ENCODE data around the gene IMMT. TPM values are rescaled to one million over a fixed set of nuclear protein-coding genes. Genes with fewer than 3 reads are reported as not detected.
"Not testable (repeated sequence)": the region's sequence is repeated elsewhere in the genome, so short reads cannot be mapped to it uniquely, and the experiment has no call there.

IMMT gene
- total and polyA plus RNA-seq, 2 donors, result 50.5 to 62.6 TPM

DNA sequence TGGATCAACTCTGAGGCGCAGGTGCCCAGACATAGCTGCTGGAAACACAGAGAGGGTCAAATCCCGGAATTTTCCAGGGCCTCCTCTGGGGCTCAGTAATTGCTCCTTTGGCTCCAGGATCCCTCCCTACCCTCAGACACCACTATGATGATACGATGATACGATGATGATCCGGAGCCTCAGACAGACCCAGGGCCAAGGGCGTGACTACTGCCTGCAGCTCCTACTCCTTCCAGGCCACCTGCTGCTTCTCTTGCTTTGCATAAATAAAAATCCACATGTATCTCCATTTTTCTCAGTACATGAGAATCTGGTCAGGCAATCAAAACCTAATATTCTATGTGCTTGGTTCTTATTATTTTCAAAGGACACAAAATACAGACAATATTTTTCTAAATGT, 37.6 kb upstream of the IMMT start:
- Histone ChIP-seq H3K4me1 (ENCODE audit: insufficient read depth) (no peaks in the 10 kb centered on the region), H3K4me3 (ENCODE audit: low read depth, low read length) (no peak overlapping the region), H3K36me3 (ENCODE audit: insufficient read depth) (no peaks in the 10 kb centered on the region), H3K27ac (ENCODE audit: low read depth) (no peak overlapping the region)
- DNase-seq (ENCODE audit: extremely low spot score), result no peak
- 81% methylated on average over 6 of the region's 6 CpGs for WGBS

DNA sequence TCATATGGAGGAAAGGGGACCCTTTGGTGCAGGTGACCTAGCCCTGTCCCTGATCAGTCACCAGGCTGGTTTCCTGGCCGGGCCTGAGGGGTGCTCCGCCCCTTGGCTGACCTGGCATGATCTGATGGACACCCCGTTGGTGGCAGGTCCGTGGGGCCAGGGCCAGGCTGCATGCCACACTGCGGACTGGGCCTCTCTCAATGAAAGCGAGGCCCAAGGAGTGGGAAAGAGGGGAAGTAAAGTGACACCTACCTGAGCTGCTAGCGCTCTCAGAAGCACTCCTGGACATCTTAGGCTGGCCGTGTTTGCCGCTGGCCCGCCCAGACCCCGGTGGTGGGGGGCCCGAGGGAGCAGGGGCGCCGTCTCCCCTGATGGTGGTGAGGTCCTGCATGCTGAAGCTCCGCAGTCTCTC, 37.1 kb upstream of the IMMT start:
- no peak overlapping the region for H3K4me3 ChIP-seq (ENCODE audit: low read depth, low read length)
- DNase-seq (ENCODE audit: extremely low spot score), result no peak
- 89% methylated on average over 15 of the region's 15 CpGs for WGBS
- H3K4me1 ChIP-seq (ENCODE audit: insufficient read depth), result no peaks in the 10 kb centered on the region
- no peak overlapping the region for H3K27ac ChIP-seq (ENCODE audit: low read depth)
- H3K36me3 ChIP-seq (ENCODE audit: insufficient read depth), result no peaks in the 10 kb centered on the region

DNA sequence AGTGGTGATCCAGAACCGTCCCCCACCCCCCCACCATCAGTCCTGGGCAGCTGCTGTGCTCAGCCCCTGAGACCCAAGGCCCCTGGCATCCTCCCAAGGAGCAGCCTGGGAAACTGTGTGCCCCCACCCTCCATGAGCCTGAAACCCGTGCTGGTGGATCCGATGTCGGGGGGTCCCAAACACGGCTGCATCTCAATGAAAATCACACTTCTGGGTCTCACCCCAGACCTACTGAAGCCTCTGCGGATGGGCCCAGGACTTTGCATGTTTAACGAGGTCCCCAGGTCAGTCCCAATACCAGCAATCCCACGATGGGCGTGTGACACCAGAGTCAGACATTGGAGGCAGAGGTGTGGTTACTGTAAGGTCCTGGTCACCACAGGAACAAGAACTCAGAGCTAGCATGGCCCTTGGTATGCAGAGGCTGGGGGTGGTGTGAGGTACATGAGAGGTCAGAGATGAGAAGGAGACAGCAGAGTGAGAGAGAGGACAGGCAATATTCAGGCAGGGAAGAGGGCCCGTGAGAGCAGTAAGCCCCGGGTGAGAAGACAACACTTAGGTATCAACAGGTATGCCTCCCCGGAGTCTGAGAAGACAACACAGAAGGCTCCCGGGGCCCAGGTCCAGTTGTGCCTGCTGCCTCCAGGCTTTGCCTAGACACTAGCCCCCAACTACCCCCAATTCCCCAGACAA, 36.6 kb upstream of the IMMT start:
- no peak overlapping the region for H3K27ac ChIP-seq (ENCODE audit: low read depth)
- H3K4me3 ChIP-seq (ENCODE audit: low read depth, low read length), result no peak overlapping the region
- no peaks in the 10 kb centered on the region for H3K4me1 ChIP-seq (ENCODE audit: insufficient read depth)
- 81% methylated on average over 13 of the region's 13 CpGs for WGBS
- H3K36me3 ChIP-seq (ENCODE audit: insufficient read depth), result no peaks in the 10 kb centered on the region
- no peak for DNase-seq (ENCODE audit: extremely low spot score)

GRCh38 chr2:86230961-86231360, 35.7 kb upstream of the IMMT start:
- Histone ChIP-seq H3K4me1 (ENCODE audit: insufficient read depth) (no peaks in the 10 kb centered on the region), H3K27ac (ENCODE audit: low read depth) (no peak overlapping the region), H3K4me3 (ENCODE audit: low read depth, low read length) (no peak overlapping the region), H3K36me3 (ENCODE audit: insufficient read depth) (no peaks in the 10 kb centered on the region)
- DNase-seq (ENCODE audit: extremely low spot score), result no peak
- 78% methylated on average over 5 of the region's 5 CpGs for WGBS

DNA sequence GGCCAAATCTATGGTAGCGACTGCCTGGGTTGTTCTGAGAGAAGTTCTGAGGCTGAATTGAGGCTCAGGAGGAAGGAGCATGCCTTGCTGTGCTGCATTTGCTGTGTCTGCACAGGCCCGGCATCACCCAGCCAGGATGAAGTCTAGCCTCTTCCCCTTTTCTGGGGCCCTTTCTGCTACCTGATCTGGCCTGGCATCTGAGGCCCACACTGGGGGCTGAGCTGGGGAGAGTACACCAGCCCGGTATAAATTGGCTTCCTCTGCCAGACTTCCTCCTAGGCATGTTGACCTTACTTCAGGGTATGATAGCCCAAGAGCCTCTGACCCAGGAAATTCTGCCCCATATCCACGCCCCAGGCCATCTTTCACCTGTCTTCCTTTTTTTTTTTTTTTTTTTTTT, 34.0 kb upstream of the IMMT start:
- no peaks in the 10 kb centered on the region for H3K36me3 ChIP-seq (ENCODE audit: insufficient read depth)
- H3K4me3 ChIP-seq (ENCODE audit: low read depth, low read length), result no peak overlapping the region
- no peaks in the 10 kb centered on the region for H3K4me1 ChIP-seq (ENCODE audit: insufficient read depth)
- no peak for DNase-seq (ENCODE audit: extremely low spot score)
- H3K27ac ChIP-seq (ENCODE audit: low read depth), result no peak overlapping the region
- WGBS, result 65% methylated on average over 4 of the region's 4 CpGs

DNA sequence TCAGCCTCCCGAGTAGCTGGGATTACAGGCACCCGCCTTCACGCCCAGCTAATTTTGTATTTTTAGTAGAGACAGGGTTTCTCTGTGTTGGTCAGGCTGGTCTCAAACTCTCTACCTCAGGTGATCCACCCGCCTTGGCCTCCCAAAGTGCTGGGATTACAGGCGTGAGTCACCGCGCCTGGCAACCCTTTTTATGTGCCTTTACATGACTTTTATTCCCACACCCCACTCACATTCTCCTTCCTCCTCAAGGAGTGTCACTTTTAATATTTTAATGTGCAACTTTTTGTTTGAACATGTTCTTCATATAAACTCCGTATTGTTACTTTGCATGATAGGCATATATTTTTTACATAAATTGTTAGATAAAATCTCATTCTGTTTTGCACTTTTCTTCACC, 33.3 kb upstream of the IMMT start:
- DNase-seq (ENCODE audit: extremely low spot score); H3K4me3 ChIP-seq (ENCODE audit: low read depth, low read length); H3K36me3 ChIP-seq (ENCODE audit: insufficient read depth); H3K4me1 ChIP-seq (ENCODE audit: insufficient read depth); H3K27ac ChIP-seq (ENCODE audit: low read depth): not testable (repeated sequence)
- WGBS, result 88% methylated on average over 8 of the region's 8 CpGs

- 94% methylated on average over 2 of the region's 2 CpGs for WGBS
- no peak for DNase-seq (ENCODE audit: extremely low spot score)
- Histone ChIP-seq H3K36me3 (ENCODE audit: insufficient read depth) (no peaks in the 10 kb centered on the region), H3K4me3 (ENCODE audit: low read depth, low read length) (no peak overlapping the region), H3K27ac (ENCODE audit: low read depth) (no peak overlapping the region), H3K4me1 (ENCODE audit: insufficient read depth) (no peaks in the 10 kb centered on the region)
These were observed 32.4 kb upstream of the IMMT start for GRCh38 chr2:86227685-86228084.

DNA sequence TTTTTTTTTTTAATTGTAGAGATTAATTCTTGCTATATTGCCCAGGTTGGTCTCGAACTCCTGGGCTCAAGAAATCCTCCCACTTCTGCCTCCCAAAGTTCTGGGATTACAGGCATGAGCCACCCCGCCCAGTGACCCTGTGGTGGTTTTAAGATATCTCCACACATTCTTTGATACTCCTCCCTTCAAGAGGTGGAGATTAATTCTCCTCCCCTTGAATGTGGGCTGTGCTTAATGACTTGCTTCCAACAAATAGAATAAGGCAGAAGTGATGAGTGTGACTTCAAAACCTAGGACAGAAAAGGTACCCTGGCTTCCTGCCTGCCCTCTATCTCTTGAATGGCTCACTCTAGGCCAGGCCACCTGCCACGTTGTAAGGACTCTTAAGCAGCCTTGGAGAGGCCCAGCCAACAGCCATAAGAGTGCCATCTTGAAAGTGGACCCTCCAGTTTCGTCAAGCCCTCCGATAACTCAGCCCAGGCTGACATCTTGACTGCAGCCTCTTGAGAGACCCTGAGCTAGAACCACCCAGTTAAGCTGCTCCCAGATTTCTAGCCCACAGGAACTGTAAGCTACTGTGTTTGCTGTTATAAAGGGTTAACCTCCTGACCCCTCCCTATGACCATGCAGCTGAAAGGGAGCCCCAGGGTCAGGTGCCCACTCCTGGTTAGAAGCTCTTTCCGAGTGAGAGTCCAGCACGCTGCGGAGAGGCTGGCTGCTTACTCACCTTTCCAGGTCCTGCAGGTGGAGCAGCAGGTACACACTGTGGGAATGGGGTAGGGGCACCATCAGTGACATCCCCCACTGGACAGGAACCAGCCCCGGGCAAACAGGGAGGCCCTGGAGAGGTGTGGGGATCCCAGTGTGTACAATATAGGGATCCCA, 31.6 kb upstream of the IMMT start:
- no peaks in the 10 kb centered on the region for H3K36me3 ChIP-seq (ENCODE audit: insufficient read depth)
- no peaks in the 10 kb centered on the region for H3K4me1 ChIP-seq (ENCODE audit: insufficient read depth)
- no peak overlapping the region for H3K4me3 ChIP-seq (ENCODE audit: low read depth, low read length)
- 88% methylated on average over 9 of the region's 9 CpGs for WGBS
- no peak for DNase-seq (ENCODE audit: extremely low spot score)
- H3K27ac ChIP-seq (ENCODE audit: low read depth), result no peak overlapping the region

DNA sequence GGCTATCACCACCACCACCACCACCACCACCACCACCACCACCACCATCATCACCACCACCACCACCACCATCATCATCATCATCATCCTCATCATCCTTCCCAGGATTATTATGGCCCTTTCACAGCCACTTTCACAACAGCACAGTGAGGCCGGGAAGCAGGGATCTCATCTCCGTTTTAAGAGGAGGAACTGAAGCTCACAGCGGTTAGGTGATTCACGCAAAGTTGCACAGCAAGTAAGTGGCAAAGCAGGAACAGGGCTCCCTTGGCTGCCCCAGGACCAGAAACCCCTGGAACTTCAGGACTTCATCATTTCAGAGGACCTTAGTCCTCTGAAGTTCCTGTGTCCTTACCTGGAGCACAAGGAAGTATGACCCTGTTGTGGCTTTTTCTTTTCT, 30.8 kb upstream of the IMMT start:
- no peaks in the 10 kb centered on the region for H3K4me1 ChIP-seq (ENCODE audit: insufficient read depth)
- WGBS, result 81% methylated on average over 4 of the region's 4 CpGs
- H3K36me3 ChIP-seq (ENCODE audit: insufficient read depth), result no peaks in the 10 kb centered on the region
- H3K4me3 ChIP-seq (ENCODE audit: low read depth, low read length), result no peak overlapping the region
- no peak for DNase-seq (ENCODE audit: extremely low spot score)
- H3K27ac ChIP-seq (ENCODE audit: low read depth), result no peak overlapping the region

- H3K27ac ChIP-seq (ENCODE audit: low read depth), result no peak overlapping the region
- no peak for DNase-seq (ENCODE audit: extremely low spot score)
- no peaks in the 10 kb centered on the region for H3K36me3 ChIP-seq (ENCODE audit: insufficient read depth)
- H3K4me3 ChIP-seq (ENCODE audit: low read depth, low read length), result no peak overlapping the region
- 20% methylated on average over 6 of the region's 6 CpGs for WGBS
- H3K4me1 ChIP-seq (ENCODE audit: insufficient read depth), result no peaks in the 10 kb centered on the region
These were observed 30.3 kb upstream of the IMMT start for GRCh38 chr2:86225581-86225980.

- Histone ChIP-seq H3K36me3 (ENCODE audit: insufficient read depth) (no peaks in the 10 kb centered on the region), H3K4me1 (ENCODE audit: insufficient read depth) (no peaks in the 10 kb centered on the region), H3K4me3 (ENCODE audit: low read depth, low read length) (no peak overlapping the region), H3K27ac (ENCODE audit: low read depth) (no peak overlapping the region)
- DNase-seq (ENCODE audit: extremely low spot score), result no peak
- WGBS, result 71% methylated on average over 9 of the region's 9 CpGs
These were observed 29.5 kb upstream of the IMMT start for GRCh38 chr2:86224645-86225355.

DNA sequence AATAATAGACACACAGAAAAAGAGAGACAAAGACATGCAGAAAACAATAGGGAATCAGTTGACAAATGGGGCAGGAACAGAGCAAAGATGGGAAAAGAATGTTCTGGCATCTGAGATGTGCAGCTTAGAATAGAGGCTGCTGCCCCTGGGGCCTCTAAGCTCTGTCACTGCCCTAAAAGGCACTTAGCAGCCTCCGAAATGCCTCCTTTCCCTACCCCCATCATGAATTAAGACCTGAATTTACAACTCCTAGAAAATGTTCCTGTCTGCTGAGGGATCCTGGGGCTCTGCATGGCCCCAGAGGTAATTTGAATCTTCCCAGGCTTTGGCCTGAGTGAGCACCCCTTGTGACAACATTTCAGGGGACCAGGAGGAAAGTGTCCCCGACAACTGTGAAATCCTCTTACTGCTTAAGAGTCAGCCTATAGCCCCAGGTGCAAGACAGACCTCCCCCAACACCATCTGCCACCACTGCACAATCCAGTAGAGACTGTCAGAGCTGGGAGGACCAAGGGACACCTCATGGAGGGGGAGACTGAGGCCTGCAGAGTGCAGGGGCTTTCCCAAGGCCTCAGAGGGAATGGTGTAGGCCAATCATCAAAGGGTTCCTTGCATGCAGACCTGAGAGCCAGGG, 28.8 kb upstream of the IMMT start:
- DNase-seq (ENCODE audit: extremely low spot score), result no peak
- Histone ChIP-seq H3K4me3 (ENCODE audit: low read depth, low read length) (no peak overlapping the region), H3K27ac (ENCODE audit: low read depth) (no peak overlapping the region), H3K36me3 (ENCODE audit: insufficient read depth) (no peaks in the 10 kb centered on the region), H3K4me1 (ENCODE audit: insufficient read depth) (no peaks in the 10 kb centered on the region)
- 80% methylated on average over 2 of the region's 2 CpGs for WGBS

- 31% methylated on average over 8 of the region's 8 CpGs for WGBS
- DNase-seq (ENCODE audit: extremely low spot score), result peak; percentile 67
- Histone ChIP-seq H3K27ac (ENCODE audit: low read depth) (no peak overlapping the region), H3K36me3 (ENCODE audit: insufficient read depth) (no peaks in the 10 kb centered on the region), H3K4me1 (ENCODE audit: insufficient read depth) (no peaks in the 10 kb centered on the region), H3K4me3 (ENCODE audit: low read depth, low read length) (no peak overlapping the region)
These were observed 28.1 kb upstream of the IMMT start for GRCh38 chr2:86223140-86223926.
